GM23338 (cell line): ENCODE measurements around the gene AAMDC. TPM values are rescaled to one million over a fixed set of nuclear protein-coding genes. Genes with fewer than 3 reads are reported as not detected.

Experiments used
- ATAC-seq: fragments of 200-7000 bp; cut with Tn5 transposase; 3 replicates; pipeline ENCODE4 v1.9.1; 2020
- DNase-seq: peaks from one replicate; pipeline ENCODE4 v3.0.0-alpha.2; 2015; ENCODE audit warnings: low spot score
- H2AFZ ChIP-seq: fragments of 200-600 bp; sonication (generic); 2 replicates; pipeline ENCODE4 v1.8.0; 2016; ENCODE audit warnings: antibody characterized with exemption, mild to moderate bottlenecking, moderate library complexity
- H3F3A ChIP-seq: fragments of 200-600 bp; sonication (generic); replicated peaks from 2 replicates; pipeline ENCODE4 v1.8.0; 2017; ENCODE audit warnings: antibody characterized with exemption, mixed run types, low read depth
- H3K27ac ChIP-seq: fragments of 200-600 bp; sonication (generic); 2 replicates; pipeline ENCODE4 v1.6.1; 2016; ENCODE audit warnings: low read depth
- H3K27me3 ChIP-seq: fragments of 200-600 bp; sonication (generic); 2 replicates; pipeline ENCODE4 v1.8.0; 2016; ENCODE audit warnings: mild to moderate bottlenecking, mixed run types, moderate library complexity; ENCODE audit not compliant: insufficient read depth
- H3K36me3 ChIP-seq: fragments of 200-600 bp; sonication (generic); 2 replicates; pipeline ENCODE4 v1.8.0; 2016; ENCODE audit warnings: mild to moderate bottlenecking; ENCODE audit not compliant: insufficient read depth
- H3K4me1 ChIP-seq: fragments of 200-600 bp; sonication (generic); 2 replicates; pipeline ENCODE4 v1.8.0; 2016; ENCODE audit warnings: mild to moderate bottlenecking, moderate library complexity; ENCODE audit not compliant: insufficient read depth
- H3K4me2 ChIP-seq: fragments of 200-600 bp; sonication (generic); 2 replicates; pipeline ENCODE4 v1.7.1; 2017; ENCODE audit warnings: mixed run types
- H3K4me3 ChIP-seq: fragments of 200-600 bp; sonication (generic); 2 replicates; pipeline ENCODE4 v1.6.1; 2016; ENCODE audit warnings: mixed run types
- H3K79me2 ChIP-seq: fragments of 200-600 bp; sonication (generic); replicated peaks from 2 replicates; pipeline ENCODE4 v1.8.0; 2017; ENCODE audit warnings: mild to moderate bottlenecking; ENCODE audit not compliant: insufficient read depth
- H3K9me2 ChIP-seq: fragments of 200-600 bp; sonication (generic); 2 replicates; pipeline ENCODE4 v1.8.0; 2017; ENCODE audit not compliant: insufficient read depth
- H4K20me1 ChIP-seq: fragments of 200-600 bp; sonication (generic); replicated peaks from 2 replicates; pipeline ENCODE4 v1.8.0; 2017; ENCODE audit warnings: mild to moderate bottlenecking; ENCODE audit not compliant: insufficient read depth
- H3K27ac Mint-ChIP-seq: 2 replicates; pipeline ENCODE4 v1.8.0; 2020; ENCODE audit warnings: inconsistent platforms, mild to moderate bottlenecking, moderate library complexity, mixed read lengths
- H3K27me3 Mint-ChIP-seq: 3 replicates; pipeline ENCODE4 v1.8.0; 2022; ENCODE audit warnings: low read depth, mild to moderate bottlenecking, moderate library complexity, mixed read lengths, inconsistent platforms; ENCODE audit not compliant: insufficient read depth, poor library complexity
- H3K36me3 Mint-ChIP-seq: 3 replicates; pipeline ENCODE4 v1.8.0; 2021; ENCODE audit warnings: low read depth, mild to moderate bottlenecking, inconsistent platforms, moderate library complexity, mixed read lengths
- H3K4me1 Mint-ChIP-seq: 3 replicates; pipeline ENCODE4 v1.8.0; 2020; ENCODE audit warnings: mild to moderate bottlenecking, inconsistent platforms, mixed read lengths
- H3K4me3 Mint-ChIP-seq: 3 replicates; pipeline ENCODE4 v1.8.0; 2021; ENCODE audit warnings: moderate library complexity, mild to moderate bottlenecking, inconsistent platforms, mixed read lengths
- H3K9me3 Mint-ChIP-seq: 3 replicates; pipeline ENCODE4 v1.8.0; 2020; ENCODE audit warnings: moderate library complexity, mild to moderate bottlenecking, inconsistent platforms, mixed read lengths
- CREB1 ChIP-seq: fragments of 250-450 bp; sonication (Bioruptor Pico); IDR thresholded peaks from 2 replicates; pipeline ENCODE4 v1.5.0; 2020; ENCODE audit warnings: low read depth, mild to moderate bottlenecking, moderate library complexity
- CTCF ChIP-seq, 2 experiments: fragments of 200-600 bp in 1 of 2; sonication (generic) in 1 of 2; conservative IDR thresholded peaks; 2 replicates each; pipeline versions ENCODE4 v1.5.1 to v1.6.1; 2016 to 2017; ENCODE audit warnings: antibody characterized with exemption in 2 of 2, low read depth in 2 of 2, mild to moderate bottlenecking in 2 of 2, moderate library complexity in 1 of 2
- ETS1 ChIP-seq: IDR thresholded peaks from 2 replicates; pipeline ENCODE4 v1.6.1; 2016; ENCODE audit warnings: antibody characterized with exemption
- EZH2 ChIP-seq: fragments of 200-600 bp; sonication (generic); IDR thresholded peaks from one replicate; pipeline ENCODE4 v1.8.0; 2017; ENCODE audit warnings: antibody characterized with exemption, mild to moderate bottlenecking, low read depth; ENCODE audit not compliant: unreplicated experiment
- EZH2phosphoT487 ChIP-seq: fragments of 200-600 bp; sonication (generic); IDR thresholded peaks from one replicate; pipeline ENCODE4 v1.8.1; 2018; ENCODE audit warnings: antibody characterized with exemption; ENCODE audit not compliant: unreplicated experiment
- JUNB ChIP-seq: IDR thresholded peaks from one replicate; pipeline ENCODE4 v1.6.1; 2016; ENCODE audit warnings: antibody characterized with exemption; ENCODE audit not compliant: unreplicated experiment
- NANOG ChIP-seq: IDR thresholded peaks from 2 replicates; pipeline ENCODE4 v1.6.1; 2016; ENCODE audit warnings: antibody characterized with exemption, borderline replicate concordance
- POLR2AphosphoS5 ChIP-seq: IDR thresholded peaks from 2 replicates; pipeline ENCODE4 v1.6.1; 2016; ENCODE audit warnings: antibody characterized with exemption, low read depth
- REST ChIP-seq: IDR thresholded peaks from one replicate; pipeline ENCODE4 v1.6.1; 2018; ENCODE audit warnings: antibody characterized with exemption; ENCODE audit not compliant: unreplicated experiment
- STAT1 ChIP-seq: IDR thresholded peaks from one replicate; pipeline ENCODE4 v1.6.1; 2016; ENCODE audit warnings: antibody characterized with exemption; ENCODE audit not compliant: unreplicated experiment
- ZNF114 ChIP-seq: fragments of 250-450 bp; sonication (Bioruptor Pico); IDR thresholded peaks from 2 replicates; pipeline ENCODE4 v1.5.0; 2020; ENCODE audit warnings: mild to moderate bottlenecking, moderate library complexity
- ZNF331 ChIP-seq: fragments of 250-450 bp; sonication (Bioruptor Pico); IDR thresholded peaks from 2 replicates; pipeline ENCODE4 v1.5.0; 2020; ENCODE audit warnings: low read depth, mild to moderate bottlenecking, moderate library complexity
- ZNF462 ChIP-seq: fragments of 250-450 bp; sonication (Bioruptor Pico); IDR thresholded peaks from 2 replicates; pipeline ENCODE4 v1.5.0; 2020; ENCODE audit warnings: mild to moderate bottlenecking, moderate library complexity
- polyA plus RNA-seq: library from polyadenylated mRNA; unstranded; fragments of >200 nt; fragmentation: Nextera tagmentation; extraction: Ambion mirVana; gene quantifications from 2 replicates; pipeline ENCODE4 v1.2.1, GENCODE V29; 2016
- total RNA-seq: library from RNA; depleted of rRNA; stranded (reverse); fragments of >200 nt; shearing (Covaris generic); gene quantifications from 2 replicates; pipeline ENCODE4 v1.2.3, GENCODE V29; 2014

Gene AAMDC
- total and polyA plus RNA-seq, 2 experiments from 2014 or later, result 5.3 to 50.2 TPM

- no peak overlapping the region for H3K27ac ChIP-seq
- H3K9me3 Mint-ChIP-seq, result peaks cover 2% of the 10 kb centered on the region; the same call in 2 of the 3 replicates
- peaks cover 10% of the 10 kb centered on the region for H3K36me3 Mint-ChIP-seq
- no peaks in the 10 kb centered on the region for H3K36me3 ChIP-seq
- no peak overlapping the region for H3K27ac Mint-ChIP-seq
- peaks cover 13% of the 10 kb centered on the region for H3K27me3 Mint-ChIP-seq
- no peaks in the 10 kb centered on the region for H3K27me3 ChIP-seq
- no peak for DNase-seq
- no peak for ATAC-seq
- no peak overlapping the region for H3K4me2 ChIP-seq
- H3K4me3 ChIP-seq, result no peak overlapping the region
- peaks cover 4% of the 10 kb centered on the region for H3K79me2 ChIP-seq
- peaks cover 7% of the 10 kb centered on the region for H3F3A ChIP-seq
- H3K4me1 ChIP-seq, result peaks cover 10% of the 10 kb centered on the region
- H3K4me3 Mint-ChIP-seq, result no peak overlapping the region
- H3K4me1 Mint-ChIP-seq, result no peaks in the 10 kb centered on the region; the same call in 2 of the 3 replicates
- H2AFZ ChIP-seq, result no peak overlapping the region
- no peak for TF ChIP-seq ZNF331
- no peak for TF ChIP-seq CTCF (conservative IDR thresholded peaks at IDR 0.05; ENCODE audit: low read depth in 2 of 2)
- no peak for TF ChIP-seq JUNB
- TF ChIP-seq POLR2AphosphoS5, result no peak
- no peak for TF ChIP-seq ZNF462
- no peak for TF ChIP-seq ZNF114 (CRISPR knock-in tag)
- no peak for TF ChIP-seq ETS1
- TF ChIP-seq EZH2phosphoT487, result no peak
- TF ChIP-seq EZH2, result no peak
- no peak for TF ChIP-seq NANOG
- no peak for TF ChIP-seq REST
- no peak for TF ChIP-seq CREB1 (CRISPR knock-in tag)
- no peak for TF ChIP-seq STAT1
- peaks cover 3% of the 10 kb centered on the region for H3K9me2 ChIP-seq
- 0 out of 2 replicates have a peak, but pooled peaks cover 4% of the 10 kb centered on the region for H4K20me1 ChIP-seq
These were observed 2.8 kb downstream of the AAMDC start for GRCh38 chr11:77823775-77824174.
